GM12872 (cell line): ENCODE measurements around the gene CRACR2B.

Experiments used
- TF ChIP-seq, protein P1 (sequence below): IDR thresholded peaks from 3 replicates; pipeline ENCODE4 v1.5.1; 2011; ENCODE audit warnings: low read depth, mild to moderate bottlenecking, low read length, moderate library complexity; ENCODE audit not compliant: insufficient read depth

CRACR2B gene

GRCh38 chr11:802018-802617, 25.6 kb upstream of the CRACR2B start:
- TF ChIP-seq, protein P1, sequence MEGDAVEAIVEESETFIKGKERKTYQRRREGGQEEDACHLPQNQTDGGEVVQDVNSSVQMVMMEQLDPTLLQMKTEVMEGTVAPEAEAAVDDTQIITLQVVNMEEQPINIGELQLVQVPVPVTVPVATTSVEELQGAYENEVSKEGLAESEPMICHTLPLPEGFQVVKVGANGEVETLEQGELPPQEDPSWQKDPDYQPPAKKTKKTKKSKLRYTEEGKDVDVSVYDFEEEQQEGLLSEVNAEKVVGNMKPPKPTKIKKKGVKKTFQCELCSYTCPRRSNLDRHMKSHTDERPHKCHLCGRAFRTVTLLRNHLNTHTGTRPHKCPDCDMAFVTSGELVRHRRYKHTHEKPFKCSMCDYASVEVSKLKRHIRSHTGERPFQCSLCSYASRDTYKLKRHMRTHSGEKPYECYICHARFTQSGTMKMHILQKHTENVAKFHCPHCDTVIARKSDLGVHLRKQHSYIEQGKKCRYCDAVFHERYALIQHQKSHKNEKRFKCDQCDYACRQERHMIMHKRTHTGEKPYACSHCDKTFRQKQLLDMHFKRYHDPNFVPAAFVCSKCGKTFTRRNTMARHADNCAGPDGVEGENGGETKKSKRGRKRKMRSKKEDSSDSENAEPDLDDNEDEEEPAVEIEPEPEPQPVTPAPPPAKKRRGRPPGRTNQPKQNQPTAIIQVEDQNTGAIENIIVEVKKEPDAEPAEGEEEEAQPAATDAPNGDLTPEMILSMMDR, result no peak

- TF ChIP-seq, protein P1, result no peak
Measured at GRCh38 chr11:802693-803466, 24.8 kb upstream of the CRACR2B start.

- TF ChIP-seq, protein P1, result no peak
Measured at GRCh38 chr11:803467-803742, 24.3 kb upstream of the CRACR2B start.

DNA sequence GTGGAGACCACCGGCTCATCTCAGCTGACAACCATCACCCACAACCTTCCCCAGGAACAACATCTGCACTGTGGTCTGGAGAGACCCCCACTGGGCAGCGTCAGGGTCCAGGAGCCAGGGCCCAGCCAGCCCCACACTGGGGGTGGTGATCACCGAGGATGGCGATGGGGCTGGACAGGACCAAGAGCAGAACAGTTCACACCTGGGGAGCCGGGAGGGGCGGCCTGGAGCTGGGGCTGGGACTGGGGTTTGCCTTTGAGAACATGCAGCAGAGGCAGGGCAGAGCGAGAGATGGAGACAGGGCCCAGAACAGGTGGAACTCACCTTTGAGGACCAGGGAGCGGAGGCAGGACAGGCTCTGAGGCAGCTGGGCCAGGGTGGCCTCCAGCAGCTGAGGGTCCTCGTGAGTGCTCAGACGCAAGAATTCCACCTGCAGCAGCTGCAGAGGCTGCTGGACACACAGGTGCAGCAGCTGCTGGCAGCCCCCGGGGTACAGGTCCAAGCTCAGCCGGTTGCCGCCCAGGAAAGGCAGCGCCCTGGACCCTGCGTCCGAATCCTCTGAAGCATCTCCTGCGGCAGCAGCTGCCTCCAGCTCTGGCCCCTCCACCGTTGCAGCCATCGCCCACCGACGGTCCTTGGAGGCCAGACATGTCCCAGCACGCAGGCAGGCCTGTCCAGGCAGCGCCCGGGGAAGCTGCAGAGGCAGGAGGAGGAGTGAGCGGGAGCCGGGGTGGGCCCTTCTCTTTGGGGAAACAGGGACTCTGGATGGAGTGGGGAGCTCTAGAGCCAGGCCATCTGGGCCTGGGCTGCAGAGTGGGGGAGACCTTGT, 23.7 kb upstream of the CRACR2B start:
- TF ChIP-seq, protein P1, result no peak

DNA sequence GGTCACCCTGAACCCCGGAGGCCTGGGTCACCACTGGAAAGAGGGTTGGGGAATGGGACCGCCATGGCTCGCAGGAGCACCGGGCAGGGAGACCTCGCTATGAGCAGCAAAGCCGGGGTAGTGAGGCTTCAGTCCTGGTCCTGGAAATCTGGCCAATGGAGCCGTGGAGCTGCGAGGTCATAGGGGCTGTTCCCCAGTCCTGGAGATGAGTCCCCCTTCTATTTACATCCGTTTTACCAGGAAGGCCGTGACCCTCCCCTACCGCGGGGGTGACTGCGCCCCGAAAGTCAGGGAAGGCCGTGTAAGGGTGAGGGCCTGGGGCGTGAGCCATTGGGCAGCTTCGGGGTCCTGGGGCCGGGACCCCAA, 23.1 kb upstream of the CRACR2B start:
- TF ChIP-seq, protein P1, result no peak

DNA sequence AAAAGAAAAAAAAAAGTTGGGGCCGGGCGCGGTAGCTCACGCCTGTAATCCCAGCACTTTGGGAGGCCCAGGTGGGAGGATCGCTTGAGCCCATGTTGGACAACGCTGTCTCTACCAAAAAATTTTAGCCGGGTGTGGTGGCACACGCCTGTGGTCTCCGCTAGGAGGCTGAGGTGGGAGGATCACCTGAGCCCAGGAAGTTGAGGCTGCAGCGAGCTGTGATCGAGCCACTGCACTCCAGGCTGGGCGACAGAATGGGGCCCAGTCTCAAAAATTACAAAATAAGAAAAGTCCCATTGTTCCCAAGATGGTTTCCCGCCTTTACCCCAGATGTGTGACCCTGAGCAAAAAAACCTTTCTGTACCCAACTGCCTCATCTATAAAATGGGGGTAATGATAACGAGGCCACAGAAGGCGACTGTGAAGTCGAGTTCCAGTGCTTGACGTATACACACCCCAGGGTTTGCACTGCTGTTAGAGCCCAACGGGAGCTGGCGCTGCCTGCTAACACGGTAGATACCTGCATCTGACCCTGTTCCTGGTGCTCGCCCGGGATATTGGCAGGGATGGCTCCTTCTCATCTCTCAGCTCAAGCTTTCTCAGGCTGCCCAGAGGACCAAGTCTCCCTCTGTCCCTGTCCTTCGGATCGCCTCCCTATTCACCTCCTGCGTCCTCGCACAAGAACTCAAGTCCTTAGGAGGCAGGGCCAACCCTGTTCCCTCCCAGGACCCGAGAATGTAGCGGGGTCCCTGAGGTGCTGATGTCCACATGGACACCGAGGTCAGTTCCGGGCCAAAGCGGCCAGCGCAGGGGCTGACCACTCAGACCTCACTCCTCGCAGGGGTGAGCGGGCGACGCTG, 19.1 kb upstream of the CRACR2B start:
- TF ChIP-seq, protein P1, result peak; percentile 31; the same call in 2 of the 3 replicates
